Cardiac muscle cell (in vitro differentiated cells and primary cell): Measurements from ENCODE around the gene PRKCZ. TPM values are rescaled to one million over a fixed set of nuclear protein-coding genes. Genes with fewer than 3 reads are reported as not detected.

Experiments
- DNase-seq, 2 donors: peaks; one replicate each; pipeline versions ENCODE4 v3.0.0 to v3.0.0-alpha.2; 2010 to 2017; ENCODE audit warnings: low read depth in 1 of 2, low spot score in 1 of 2
- H3K27ac ChIP-seq: fragments of 200-600 bp; sonication (generic); 2 replicates; pipeline ENCODE4 v1.5.1; 2016
- H3K27me3 ChIP-seq: fragments of 200-600 bp; sonication (generic); 2 replicates; pipeline ENCODE4 v1.6.0; 2016; ENCODE audit warnings: control low read depth
- H3K36me3 ChIP-seq: fragments of 200-600 bp; sonication (generic); 2 replicates; pipeline ENCODE4 v1.5.1; 2016; ENCODE audit warnings: control low read depth
- H3K4me1 ChIP-seq: fragments of 200-600 bp; sonication (generic); 2 replicates; pipeline ENCODE4 v1.8.1; 2017; ENCODE audit warnings: low read depth, mild to moderate bottlenecking, mixed run types
- H3K4me3 ChIP-seq: fragments of 200-600 bp; sonication (generic); 2 replicates; pipeline ENCODE4 v1.5.1; 2016; ENCODE audit warnings: mild to moderate bottlenecking
- H3K9me3 ChIP-seq: fragments of 200-600 bp; sonication (generic); 2 replicates; pipeline ENCODE4 v1.5.1; 2017; ENCODE audit warnings: low read depth, mild to moderate bottlenecking, control low read depth
- polyA plus RNA-seq: library from polyadenylated mRNA; unstranded; fragments of >200 nt; fragmentation: Nextera tagmentation; extraction: Ambion mirVana; gene quantifications from 2 replicates; pipeline ENCODE4 v1.2.1, GENCODE V29; 2016
- total RNA-seq: library from RNA; depleted of rRNA; stranded (reverse); fragments of >200 nt; gene quantifications from 2 replicates; pipeline ENCODE4 v1.2.3, GENCODE V29; 2016
- TF ChIP-seq, protein P1 (sequence below): IDR thresholded peaks from 2 replicates; pipeline ENCODE4 v1.5.1; 2012; ENCODE audit warnings: low read depth, mild to moderate bottlenecking, low read length

PRKCZ gene
- total and polyA plus RNA-seq, 2 experiments from 2014 or later: 44.6 to 50.9 TPM

- Histone ChIP-seq H3K27me3 (no peaks in the 10 kb centered on the region), H3K9me3 (no peaks in the 10 kb centered on the region), H3K36me3 (no peaks in the 10 kb centered on the region), H3K4me3 (no peak overlapping the region), H3K4me1 (peaks cover 7% of the 10 kb centered on the region), H3K27ac (no peak overlapping the region)
- TF ChIP-seq, protein P1, sequence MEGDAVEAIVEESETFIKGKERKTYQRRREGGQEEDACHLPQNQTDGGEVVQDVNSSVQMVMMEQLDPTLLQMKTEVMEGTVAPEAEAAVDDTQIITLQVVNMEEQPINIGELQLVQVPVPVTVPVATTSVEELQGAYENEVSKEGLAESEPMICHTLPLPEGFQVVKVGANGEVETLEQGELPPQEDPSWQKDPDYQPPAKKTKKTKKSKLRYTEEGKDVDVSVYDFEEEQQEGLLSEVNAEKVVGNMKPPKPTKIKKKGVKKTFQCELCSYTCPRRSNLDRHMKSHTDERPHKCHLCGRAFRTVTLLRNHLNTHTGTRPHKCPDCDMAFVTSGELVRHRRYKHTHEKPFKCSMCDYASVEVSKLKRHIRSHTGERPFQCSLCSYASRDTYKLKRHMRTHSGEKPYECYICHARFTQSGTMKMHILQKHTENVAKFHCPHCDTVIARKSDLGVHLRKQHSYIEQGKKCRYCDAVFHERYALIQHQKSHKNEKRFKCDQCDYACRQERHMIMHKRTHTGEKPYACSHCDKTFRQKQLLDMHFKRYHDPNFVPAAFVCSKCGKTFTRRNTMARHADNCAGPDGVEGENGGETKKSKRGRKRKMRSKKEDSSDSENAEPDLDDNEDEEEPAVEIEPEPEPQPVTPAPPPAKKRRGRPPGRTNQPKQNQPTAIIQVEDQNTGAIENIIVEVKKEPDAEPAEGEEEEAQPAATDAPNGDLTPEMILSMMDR: no peak
- no peak for DNase-seq
These were observed 17.5 kb upstream of the PRKCZ start for GRCh38 chr1:2032737-2033136.

DNA sequence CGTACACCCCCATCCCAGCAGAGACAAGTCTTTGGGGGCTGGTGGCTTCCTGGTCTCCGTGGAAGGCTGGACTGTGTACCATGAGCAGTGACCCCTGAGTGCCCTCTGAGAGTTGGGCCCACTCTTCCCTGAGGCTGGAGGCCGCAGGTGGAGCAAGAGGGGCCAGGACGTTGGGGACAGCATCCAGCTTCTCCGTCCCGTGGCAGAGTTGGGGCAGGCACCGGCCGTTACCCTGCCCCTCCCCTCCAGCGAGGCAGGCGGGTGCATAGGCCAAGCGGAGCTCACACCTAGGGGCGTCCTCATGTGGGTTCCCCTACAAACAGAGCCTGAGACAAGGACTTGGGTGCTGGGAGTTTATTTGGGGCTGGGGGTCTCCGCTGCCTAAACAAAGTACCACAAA, 17.0 kb upstream of the PRKCZ start:
- no peaks in the 10 kb centered on the region for H3K27me3 ChIP-seq
- H3K27ac ChIP-seq: no peak overlapping the region
- peaks cover 7% of the 10 kb centered on the region for H3K4me1 ChIP-seq
- H3K9me3 ChIP-seq: no peaks in the 10 kb centered on the region
- no peaks in the 10 kb centered on the region for H3K36me3 ChIP-seq
- no peak overlapping the region for H3K4me3 ChIP-seq
- no peak for DNase-seq
- TF ChIP-seq, protein P1: no peak

DNA sequence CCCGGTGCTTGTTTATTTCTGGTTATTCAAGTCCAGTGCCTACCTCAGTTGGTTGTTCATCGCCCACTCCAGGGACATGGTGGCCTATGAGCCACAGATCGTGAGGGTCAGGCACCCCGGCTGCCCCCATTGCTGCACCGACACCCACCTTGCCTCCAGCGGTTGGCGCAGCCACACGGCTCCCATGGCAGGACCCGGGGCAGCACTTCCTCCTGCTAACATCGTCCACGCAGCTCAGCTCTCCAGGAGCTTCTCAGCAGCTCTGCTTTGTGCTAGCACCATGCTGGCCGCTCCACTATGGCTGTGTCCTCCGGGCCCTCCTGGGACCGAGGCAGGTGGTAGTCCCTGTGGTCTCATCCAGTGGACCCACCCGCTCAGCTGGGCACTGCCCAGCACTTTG, 13.9 kb upstream of the PRKCZ start:
- no peak overlapping the region for H3K27ac ChIP-seq

DNA sequence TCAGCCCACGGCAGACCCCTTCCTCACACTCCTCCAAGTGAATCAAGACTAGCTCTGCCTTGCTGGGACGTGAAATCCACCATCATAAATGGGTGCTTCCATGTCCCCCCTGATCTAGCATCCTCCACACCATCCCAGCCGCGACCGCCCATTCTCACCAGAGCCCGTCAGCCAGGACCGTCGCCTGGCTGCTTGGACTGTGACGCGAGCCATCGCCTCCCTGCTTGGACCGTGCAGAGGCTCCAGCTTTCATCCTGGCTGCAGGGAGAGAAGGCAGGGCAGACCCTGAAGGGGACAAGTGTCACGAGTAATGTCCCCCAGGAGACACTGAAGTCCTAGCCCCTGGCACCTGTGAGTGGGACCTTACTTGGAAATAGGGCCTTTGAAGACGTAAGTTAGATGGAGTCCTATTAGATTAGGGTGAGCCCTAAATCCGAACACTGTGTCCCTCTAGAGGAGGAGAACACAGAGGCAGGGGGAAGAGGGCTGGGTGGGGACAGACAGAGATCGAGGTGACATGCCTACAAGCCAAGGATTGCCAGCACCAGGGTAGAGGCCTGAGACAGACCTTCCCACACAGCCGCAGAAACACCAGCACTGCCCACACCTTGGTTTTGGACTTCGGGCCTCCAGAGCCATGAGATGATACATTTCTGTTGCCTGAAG, 12.8 kb upstream of the PRKCZ start:
- Histone ChIP-seq H3K36me3 (no peaks in the 10 kb centered on the region), H3K4me1 (peaks cover 7% of the 10 kb centered on the region), H3K4me3 (no peak overlapping the region), H3K9me3 (no peaks in the 10 kb centered on the region), H3K27ac (no peak overlapping the region), H3K27me3 (no peaks in the 10 kb centered on the region)
- TF ChIP-seq, protein P1: no peak
- DNase-seq: no peak

More for the DNA sequence above, 13.9 kb upstream of the PRKCZ start:
- Histone ChIP-seq H3K9me3 (no peaks in the 10 kb centered on the region), H3K4me3 (no peak overlapping the region), H3K4me1 (peaks cover 7% of the 10 kb centered on the region), H3K36me3 (no peaks in the 10 kb centered on the region), H3K27me3 (no peaks in the 10 kb centered on the region)
- no peak for DNase-seq
- TF ChIP-seq, protein P1: no peak

GRCh38 chr1:2038229-2038628, 12.0 kb upstream of the PRKCZ start:
- no peaks in the 10 kb centered on the region for H3K27me3 ChIP-seq
- TF ChIP-seq, protein P1: no peak

More at GRCh38 chr1:2038229-2038628, 12.0 kb upstream of the PRKCZ start:
- Histone ChIP-seq H3K4me3 (no peak overlapping the region), H3K36me3 (no peaks in the 10 kb centered on the region), H3K27ac (no peak overlapping the region), H3K9me3 (no peaks in the 10 kb centered on the region), H3K4me1 (peaks cover under 1% of the 10 kb centered on the region)
- no peak for DNase-seq
